Measurements from ENCODE around the gene GTF2IRD1. TPM values are rescaled to one million over a fixed set of nuclear protein-coding genes. Genes with fewer than 3 reads are reported as not detected.

Gene GTF2IRD1
- total RNA-seq, 1 experiment from 2014 or later = 14.9 TPM

DNA sequence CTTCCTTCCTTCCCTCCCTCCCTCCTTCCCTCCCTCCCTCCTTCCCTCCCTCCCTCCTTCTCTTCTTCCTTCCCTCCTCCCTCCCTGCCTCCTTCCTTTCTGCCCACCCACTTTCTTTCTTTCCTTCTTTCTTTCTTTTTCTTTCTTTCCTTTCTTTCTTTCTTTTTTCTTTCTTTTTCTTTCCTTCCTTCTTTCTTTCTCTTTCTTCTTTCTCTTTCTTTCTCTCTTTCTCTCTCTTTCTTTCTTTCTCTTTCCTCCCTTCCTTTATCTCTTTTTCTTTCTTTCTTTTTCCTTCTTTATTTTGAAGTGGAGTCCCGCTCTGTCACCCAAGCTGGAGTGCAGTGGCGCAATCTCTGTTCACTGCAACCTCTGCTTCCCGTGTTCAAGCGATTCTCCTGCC, 33.7 kb upstream of the GTF2IRD1 start:
- H3K27ac ChIP-seq (ENCODE audit: low read length) = no peak overlapping the region
- H3K9ac ChIP-seq (ENCODE audit: low read length) = no peak overlapping the region
- intact Hi-C loops (cut with micrococcal nuclease) = loop anchor here (10.0 kb wide), 1 partner anchor 625 kb away; no protein-coding TSS in a partner anchor
- H3K4me1 ChIP-seq (ENCODE audit: insufficient read depth, low read length) = no peaks in the 10 kb centered on the region; the same call in 1 of the 2 replicates
- H3K36me3 ChIP-seq (ENCODE audit: low read depth, low read length) = no peaks in the 10 kb centered on the region
- no peak for ATAC-seq
- no peaks in the 10 kb centered on the region for H3K79me2 ChIP-seq (ENCODE audit: low read length)
- ChIA-PET CTCF (interaction anchor here (0.6 kb wide), 1 partner anchor 163 kb away, joined by 4 read pairs; no protein-coding TSS in a partner anchor), POLR2A (ENCODE audit: unreplicated experiment) (no interaction called here)
- DNase-seq = no peak
- H3K27me3 ChIP-seq (ENCODE audit: low read length) = no peaks in the 10 kb centered on the region
- no peak overlapping the region for H3K4me3 ChIP-seq (ENCODE audit: low read length)
- TF ChIP-seq CTCF (conservative IDR thresholded peaks at IDR 0.05; ENCODE audit: low read depth, low read length) (no peak), EZH2 (IDR thresholded peaks at IDR 0.05; ENCODE audit: low read length, unreplicated experiment) (no peak), EZH2phosphoT487 (IDR thresholded peaks at IDR 0.05; ENCODE audit: borderline replicate concordance, low read length) (no peak)
- no peaks in the 10 kb centered on the region for H4K20me1 ChIP-seq (ENCODE audit: low read length)
- no TSS peak for BruUV-seq (replicated peaks)
- no peak overlapping the region for H3K4me2 ChIP-seq (ENCODE audit: low read length)
- H3K9me3 ChIP-seq (ENCODE audit: low read length) = no peaks in the 10 kb centered on the region
- H3K9me2 ChIP-seq (replicated peaks; ENCODE audit: low read length) = no peaks in the 10 kb centered on the region
- no peaks in the 10 kb centered on the region for H3F3A ChIP-seq (ENCODE audit: low read length, unreplicated experiment)
- no peak overlapping the region for H2AFZ ChIP-seq (ENCODE audit: low read length)

DNA sequence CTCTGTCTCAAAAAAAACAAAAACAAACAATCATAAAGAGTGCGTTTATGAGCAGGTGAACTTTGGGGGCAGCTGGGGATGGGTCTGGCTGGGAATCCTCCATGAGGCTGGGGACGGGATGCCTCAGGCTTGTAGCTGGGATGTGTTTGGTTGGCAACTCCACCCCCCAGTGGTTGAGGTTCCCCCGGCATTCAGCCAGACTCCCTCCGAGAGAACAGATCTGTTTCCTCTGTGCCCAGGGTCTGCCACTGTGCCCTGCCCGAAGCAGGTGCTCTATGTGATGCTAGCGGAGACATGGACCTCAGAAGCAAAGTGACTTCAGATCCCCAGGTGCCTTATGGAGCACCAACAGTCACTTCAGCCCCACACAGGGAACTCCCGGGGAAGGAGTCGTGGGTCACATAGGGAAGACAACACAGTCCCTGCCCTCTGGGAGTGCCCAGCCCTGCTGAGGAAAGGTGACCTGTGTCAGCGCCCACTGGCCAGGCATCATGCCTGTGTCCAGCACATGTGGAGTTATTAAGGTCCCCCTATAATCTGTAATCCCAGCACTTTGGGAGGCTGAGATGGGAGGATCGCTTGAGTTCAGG, 29.3 kb upstream of the GTF2IRD1 start:
- Histone ChIP-seq H3K4me3 (ENCODE audit: low read length) (no peak overlapping the region), H3K4me2 (ENCODE audit: low read length) (no peak overlapping the region), H3K9ac (ENCODE audit: low read length) (no peak overlapping the region), H3K79me2 (ENCODE audit: low read length) (no peaks in the 10 kb centered on the region), H3K27ac (ENCODE audit: low read length) (no peak overlapping the region), H3K36me3 (ENCODE audit: low read depth, low read length) (no peaks in the 10 kb centered on the region), H3K9me2 (replicated peaks; ENCODE audit: low read length) (no peaks in the 10 kb centered on the region), H3K9me3 (ENCODE audit: low read length) (no peaks in the 10 kb centered on the region), H2AFZ (ENCODE audit: low read length) (no peak overlapping the region), H3K27me3 (ENCODE audit: low read length) (no peaks in the 10 kb centered on the region), H4K20me1 (ENCODE audit: low read length) (no peaks in the 10 kb centered on the region), H3F3A (ENCODE audit: low read length, unreplicated experiment) (no peaks in the 10 kb centered on the region), H3K4me1 (ENCODE audit: insufficient read depth, low read length) (no peaks in the 10 kb centered on the region)
- DNase-seq = no peak
- no TSS peak for BruUV-seq (replicated peaks)
- CTCF ChIA-PET = no interaction called here
- intact Hi-C loops (cut with micrococcal nuclease) = loop anchor here (10.0 kb wide), 1 partner anchor 620 kb away; no protein-coding TSS in a partner anchor
- TF ChIP-seq CTCF (conservative IDR thresholded peaks at IDR 0.05; ENCODE audit: low read depth, low read length) (no peak), EZH2 (IDR thresholded peaks at IDR 0.05; ENCODE audit: low read length, unreplicated experiment) (no peak), EZH2phosphoT487 (IDR thresholded peaks at IDR 0.05; ENCODE audit: borderline replicate concordance, low read length) (no peak)
- no peak for ATAC-seq
- POLR2A ChIA-PET (ENCODE audit: unreplicated experiment) = no interaction called here

GRCh38 chr7:74428023-74428422, 25.7 kb upstream of the GTF2IRD1 start:
- Histone ChIP-seq H3K4me2 (ENCODE audit: low read length) (no peak overlapping the region), H3K27me3 (ENCODE audit: low read length) (no peaks in the 10 kb centered on the region), H3K9me2 (replicated peaks; ENCODE audit: low read length) (no peaks in the 10 kb centered on the region), H3K4me3 (ENCODE audit: low read length) (no peak overlapping the region), H3F3A (ENCODE audit: low read length, unreplicated experiment) (no peaks in the 10 kb centered on the region), H3K9ac (ENCODE audit: low read length) (no peak overlapping the region), H4K20me1 (ENCODE audit: low read length) (no peaks in the 10 kb centered on the region), H3K4me1 (ENCODE audit: insufficient read depth, low read length) (no peaks in the 10 kb centered on the region), H3K9me3 (ENCODE audit: low read length) (no peaks in the 10 kb centered on the region), H3K27ac (ENCODE audit: low read length) (no peak overlapping the region), H3K36me3 (ENCODE audit: low read depth, low read length) (no peaks in the 10 kb centered on the region), H2AFZ (ENCODE audit: low read length) (no peak overlapping the region), H3K79me2 (ENCODE audit: low read length) (no peaks in the 10 kb centered on the region)
- TF ChIP-seq EZH2phosphoT487 (IDR thresholded peaks at IDR 0.05; ENCODE audit: borderline replicate concordance, low read length) = no peak
- TF ChIP-seq CTCF (conservative IDR thresholded peaks at IDR 0.05; ENCODE audit: low read depth, low read length) = no peak
- TF ChIP-seq EZH2 (IDR thresholded peaks at IDR 0.05; ENCODE audit: low read length, unreplicated experiment) = no peak
- BruUV-seq (replicated peaks) = no TSS peak
- ATAC-seq (no peak), DNase-seq (no peak)
- ChIA-PET POLR2A (ENCODE audit: unreplicated experiment) (interaction anchor here (0.6 kb wide), 1 partner anchor 253 kb away, joined by 5 read pairs; no protein-coding TSS in a partner anchor), CTCF (no interaction called here)
- intact Hi-C loops (cut with micrococcal nuclease) = loop anchor here (10.0 kb wide), 1 partner anchor 617 kb away; no protein-coding TSS in a partner anchor

Data from PC-3 (cell line).